Endothelial cell of hepatic sinusoid (primary cell): Measurements from ENCODE around the gene PDE6B.

Experiments used
- in situ Hi-C: cut with HindIII; loops from 2 replicates; pipeline ENCODE4 v1.10.0; 2017; ENCODE audit warnings: low sequenced_read_pairs

The PDE6B gene

GRCh38 chr4:600166-600565 is 25.2 kb upstream of the PDE6B start:
- in situ Hi-C loops, result no loop called here

- in situ Hi-C loops, result no loop called here
Observed at GRCh38 chr4:600850-601515, 24.4 kb upstream of the PDE6B start.

GRCh38 chr4:601612-602558 is 23.5 kb upstream of the PDE6B start:
- in situ Hi-C loops, result no loop called here

- in situ Hi-C loops, result no loop called here
Observed at GRCh38 chr4:602559-602942, 22.8 kb upstream of the PDE6B start.

GRCh38 chr4:604131-604530 is 21.2 kb upstream of the PDE6B start:
- in situ Hi-C loops, result no loop called here

GRCh38 chr4:605702-606425 is 19.5 kb upstream of the PDE6B start:
- in situ Hi-C loops, result no loop called here

- in situ Hi-C loops, result no loop called here
Observed at GRCh38 chr4:608236-608635, 17.1 kb upstream of the PDE6B start.

- in situ Hi-C loops, result loop anchor here (10.0 kb wide), 1 partner anchor 65 kb away; the partner anchor contains the start of genes ATP5ME and MYL5
Observed at GRCh38 chr4:609400-610050, 15.8 kb upstream of the PDE6B start.

GRCh38 chr4:610411-611261 is 14.7 kb upstream of the PDE6B start:
- in situ Hi-C loops, result loop anchor here (10.0 kb wide), 1 partner anchor 64 kb away; the partner anchor contains the start of genes ATP5ME and MYL5

GRCh38 chr4:612052-612748 is 13.2 kb upstream of the PDE6B start:
- in situ Hi-C loops, result loop anchor here (10.0 kb wide), 1 partner anchor 63 kb away; the partner anchor contains the start of genes ATP5ME and MYL5

- in situ Hi-C loops, result loop anchor here (10.0 kb wide), 1 partner anchor 62 kb away; the partner anchor contains the start of genes ATP5ME and MYL5
Observed at GRCh38 chr4:612749-613125, 12.6 kb upstream of the PDE6B start.

- in situ Hi-C loops, result loop anchor here (10.0 kb wide), 1 partner anchor 62 kb away; the partner anchor contains the start of genes ATP5ME and MYL5
Observed at GRCh38 chr4:613126-613525, 12.2 kb upstream of the PDE6B start.

- in situ Hi-C loops, result loop anchor here (10.0 kb wide), 1 partner anchor 59 kb away; the partner anchor contains the start of genes ATP5ME and MYL5
Observed at GRCh38 chr4:616091-616490, 9.3 kb upstream of the PDE6B start.

- in situ Hi-C loops, result loop anchor here (10.0 kb wide), 1 partner anchor 58 kb away; the partner anchor contains the start of genes ATP5ME and MYL5
Observed at GRCh38 chr4:616911-617643, 8.3 kb upstream of the PDE6B start.

- in situ Hi-C loops, result loop anchor here (10.0 kb wide), 1 partner anchor 57 kb away; the partner anchor contains the start of genes ATP5ME and MYL5
Observed at GRCh38 chr4:617644-618641, 7.4 kb upstream of the PDE6B start.

GRCh38 chr4:620201-620600 is 5.2 kb upstream of the PDE6B start:
- in situ Hi-C loops, result loop anchor here (5.0 kb wide), 1 partner anchor 83 kb away; no protein-coding TSS in a partner anchor

GRCh38 chr4:620851-621261 is 4.5 kb upstream of the PDE6B start:
- in situ Hi-C loops, result loop anchor here (5.0 kb wide), 1 partner anchor 84 kb away; no protein-coding TSS in a partner anchor
